Measurements from ENCODE around the gene VEGFD. TPM values are rescaled to one million over a fixed set of nuclear protein-coding genes. Genes with fewer than 3 reads are reported as not detected.
A peak's percentile ranks its signal among the peaks of the same experiment; 100 is the strongest.

Gene VEGFD
- total and polyA plus RNA-seq, 9 of the 15 experiments (the other 6 are each of a cell fraction or from before 2014, with no cell fraction given): 0.03 TPM; not detected in 8

DNA sequence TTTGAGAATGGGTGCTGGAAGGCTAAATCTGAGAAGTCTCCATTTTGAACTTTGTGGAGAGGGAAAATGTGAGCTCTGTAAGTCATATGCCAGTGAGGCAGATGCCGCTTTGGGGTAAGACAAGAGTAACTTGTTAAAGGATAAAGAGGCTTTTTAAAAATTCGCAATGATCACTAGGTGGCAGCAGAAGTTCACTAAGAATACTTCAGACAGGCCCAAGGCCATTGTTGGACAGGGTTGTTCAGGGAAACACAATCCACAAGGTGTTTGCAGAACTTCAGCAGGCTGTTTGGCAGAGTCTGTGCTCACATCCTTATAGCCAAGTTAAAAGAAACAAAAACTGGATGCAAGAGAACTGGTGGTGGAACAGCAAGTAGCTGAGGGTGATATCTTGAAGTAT, 35.2 kb downstream of the VEGFD start:
- Histone ChIP-seq H3K4me3 (no peak overlapping the region), H3K36me3 (ENCODE audit: control insufficient read depth, insufficient read depth, low read length) (no peaks in the 10 kb centered on the region), H2AFZ (ENCODE audit: low read depth, low read length) (no peak overlapping the region), H3K9me1 (ENCODE audit: control insufficient read depth, insufficient read depth, low read length) (no peaks in the 10 kb centered on the region), H3K27me3 (ENCODE audit: control insufficient read depth in 2 of 2, insufficient read depth in 2 of 2, low read length in 2 of 2) (peaks cover 0 to 2% of the 10 kb centered on the region in 2 experiments; a peak in 2 of 5 replicates), H4K20me1 (replicated peaks; ENCODE audit: control insufficient read depth, insufficient read depth, low read length) (no peaks in the 10 kb centered on the region), H3K9ac (ENCODE audit: insufficient read depth in 1 of 2, low read depth in 2 of 2, low read length in 2 of 2) (no peak overlapping the region), H3K79me2 (ENCODE audit: control insufficient read depth, insufficient read depth, low read length) (no peaks in the 10 kb centered on the region), H3K27ac (ENCODE audit: extremely low read depth, low read depth, low read length) (no peak overlapping the region), H3K4me1 (replicated peaks in 1 of 2; ENCODE audit: control insufficient read depth in 2 of 2, insufficient read depth in 2 of 2, low read length in 2 of 2) (no peaks in the 10 kb centered on the region), H3K9me3 (replicated peaks; ENCODE audit: control insufficient read depth, insufficient read depth, low read depth, low read length) (no peaks in the 10 kb centered on the region), H3K4me2 (ENCODE audit: insufficient read depth, low read length) (no peak overlapping the region)
- CTCF ChIA-PET (ENCODE audit: low intra/inter-chr PET ratio): interaction anchor here (0.8 to 2.0 kb wide), 2 partner anchors 117 to 119 kb away, joined by 3 to 18 read pairs; no protein-coding TSS in a partner anchor
- BruUV-seq (replicated peaks): no TSS peak
- peak; percentile 92 for ATAC-seq
- DNase-seq (ENCODE audit: extremely low read depth in 1 of 4, low spot score in 3 of 4): peak; percentile 13 to 69 (median 22)
- intact Hi-C loops (cut with micrococcal nuclease) (loop anchor here (1.0 to 10.0 kb wide), 3 partner anchors 119 to 306 kb away; no protein-coding TSS in a partner anchor), in situ Hi-C loops (cut with MboI) (loop anchor here (10.0 to 25.0 kb wide), 2 partner anchors 113 to 216 kb away; no protein-coding TSS in a partner anchor)
- POLR2A ChIA-PET: interaction anchor here (1.0 kb wide), 1 partner anchor 119 kb away, joined by 3 read pairs; no protein-coding TSS in a partner anchor
- WGBS (ENCODE audit: insufficient coverage, low coverage, missing lambda C conversion rate): 17% methylated on average over 2 of the region's 2 CpGs
- peak; percentile 90 for FAIRE-seq
- TF ChIP-seq, protein P1, sequence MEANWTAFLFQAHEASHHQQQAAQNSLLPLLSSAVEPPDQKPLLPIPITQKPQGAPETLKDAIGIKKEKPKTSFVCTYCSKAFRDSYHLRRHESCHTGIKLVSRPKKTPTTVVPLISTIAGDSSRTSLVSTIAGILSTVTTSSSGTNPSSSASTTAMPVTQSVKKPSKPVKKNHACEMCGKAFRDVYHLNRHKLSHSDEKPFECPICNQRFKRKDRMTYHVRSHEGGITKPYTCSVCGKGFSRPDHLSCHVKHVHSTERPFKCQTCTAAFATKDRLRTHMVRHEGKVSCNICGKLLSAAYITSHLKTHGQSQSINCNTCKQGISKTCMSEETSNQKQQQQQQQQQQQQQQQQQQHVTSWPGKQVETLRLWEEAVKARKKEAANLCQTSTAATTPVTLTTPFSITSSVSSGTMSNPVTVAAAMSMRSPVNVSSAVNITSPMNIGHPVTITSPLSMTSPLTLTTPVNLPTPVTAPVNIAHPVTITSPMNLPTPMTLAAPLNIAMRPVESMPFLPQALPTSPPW (CRISPR knock-in tag; IDR thresholded peaks at IDR 0.05): no peak
- TF ChIP-seq, protein P2, sequence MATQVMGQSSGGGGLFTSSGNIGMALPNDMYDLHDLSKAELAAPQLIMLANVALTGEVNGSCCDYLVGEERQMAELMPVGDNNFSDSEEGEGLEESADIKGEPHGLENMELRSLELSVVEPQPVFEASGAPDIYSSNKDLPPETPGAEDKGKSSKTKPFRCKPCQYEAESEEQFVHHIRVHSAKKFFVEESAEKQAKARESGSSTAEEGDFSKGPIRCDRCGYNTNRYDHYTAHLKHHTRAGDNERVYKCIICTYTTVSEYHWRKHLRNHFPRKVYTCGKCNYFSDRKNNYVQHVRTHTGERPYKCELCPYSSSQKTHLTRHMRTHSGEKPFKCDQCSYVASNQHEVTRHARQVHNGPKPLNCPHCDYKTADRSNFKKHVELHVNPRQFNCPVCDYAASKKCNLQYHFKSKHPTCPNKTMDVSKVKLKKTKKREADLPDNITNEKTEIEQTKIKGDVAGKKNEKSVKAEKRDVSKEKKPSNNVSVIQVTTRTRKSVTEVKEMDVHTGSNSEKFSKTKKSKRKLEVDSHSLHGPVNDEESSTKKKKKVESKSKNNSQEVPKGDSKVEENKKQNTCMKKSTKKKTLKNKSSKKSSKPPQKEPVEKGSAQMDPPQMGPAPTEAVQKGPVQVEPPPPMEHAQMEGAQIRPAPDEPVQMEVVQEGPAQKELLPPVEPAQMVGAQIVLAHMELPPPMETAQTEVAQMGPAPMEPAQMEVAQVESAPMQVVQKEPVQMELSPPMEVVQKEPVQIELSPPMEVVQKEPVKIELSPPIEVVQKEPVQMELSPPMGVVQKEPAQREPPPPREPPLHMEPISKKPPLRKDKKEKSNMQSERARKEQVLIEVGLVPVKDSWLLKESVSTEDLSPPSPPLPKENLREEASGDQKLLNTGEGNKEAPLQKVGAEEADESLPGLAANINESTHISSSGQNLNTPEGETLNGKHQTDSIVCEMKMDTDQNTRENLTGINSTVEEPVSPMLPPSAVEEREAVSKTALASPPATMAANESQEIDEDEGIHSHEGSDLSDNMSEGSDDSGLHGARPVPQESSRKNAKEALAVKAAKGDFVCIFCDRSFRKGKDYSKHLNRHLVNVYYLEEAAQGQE (IDR thresholded peaks at IDR 0.05; ENCODE audit: borderline replicate concordance): peak; percentile 52
- TF ChIP-seq, protein P2 (CRISPR knock-in tag; IDR thresholded peaks at IDR 0.05; ENCODE audit: low read depth): no peak
- TF ChIP-seq CSDE1 (IDR thresholded peaks at IDR 0.05): no peak
- TF ChIP-seq, protein P3, sequence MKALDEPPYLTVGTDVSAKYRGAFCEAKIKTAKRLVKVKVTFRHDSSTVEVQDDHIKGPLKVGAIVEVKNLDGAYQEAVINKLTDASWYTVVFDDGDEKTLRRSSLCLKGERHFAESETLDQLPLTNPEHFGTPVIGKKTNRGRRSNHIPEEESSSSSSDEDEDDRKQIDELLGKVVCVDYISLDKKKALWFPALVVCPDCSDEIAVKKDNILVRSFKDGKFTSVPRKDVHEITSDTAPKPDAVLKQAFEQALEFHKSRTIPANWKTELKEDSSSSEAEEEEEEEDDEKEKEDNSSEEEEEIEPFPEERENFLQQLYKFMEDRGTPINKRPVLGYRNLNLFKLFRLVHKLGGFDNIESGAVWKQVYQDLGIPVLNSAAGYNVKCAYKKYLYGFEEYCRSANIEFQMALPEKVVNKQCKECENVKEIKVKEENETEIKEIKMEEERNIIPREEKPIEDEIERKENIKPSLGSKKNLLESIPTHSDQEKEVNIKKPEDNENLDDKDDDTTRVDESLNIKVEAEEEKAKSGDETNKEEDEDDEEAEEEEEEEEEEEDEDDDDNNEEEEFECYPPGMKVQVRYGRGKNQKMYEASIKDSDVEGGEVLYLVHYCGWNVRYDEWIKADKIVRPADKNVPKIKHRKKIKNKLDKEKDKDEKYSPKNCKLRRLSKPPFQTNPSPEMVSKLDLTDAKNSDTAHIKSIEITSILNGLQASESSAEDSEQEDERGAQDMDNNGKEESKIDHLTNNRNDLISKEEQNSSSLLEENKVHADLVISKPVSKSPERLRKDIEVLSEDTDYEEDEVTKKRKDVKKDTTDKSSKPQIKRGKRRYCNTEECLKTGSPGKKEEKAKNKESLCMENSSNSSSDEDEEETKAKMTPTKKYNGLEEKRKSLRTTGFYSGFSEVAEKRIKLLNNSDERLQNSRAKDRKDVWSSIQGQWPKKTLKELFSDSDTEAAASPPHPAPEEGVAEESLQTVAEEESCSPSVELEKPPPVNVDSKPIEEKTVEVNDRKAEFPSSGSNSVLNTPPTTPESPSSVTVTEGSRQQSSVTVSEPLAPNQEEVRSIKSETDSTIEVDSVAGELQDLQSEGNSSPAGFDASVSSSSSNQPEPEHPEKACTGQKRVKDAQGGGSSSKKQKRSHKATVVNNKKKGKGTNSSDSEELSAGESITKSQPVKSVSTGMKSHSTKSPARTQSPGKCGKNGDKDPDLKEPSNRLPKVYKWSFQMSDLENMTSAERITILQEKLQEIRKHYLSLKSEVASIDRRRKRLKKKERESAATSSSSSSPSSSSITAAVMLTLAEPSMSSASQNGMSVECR (CRISPR knock-in tag; IDR thresholded peaks at IDR 0.05): no peak
- TF ChIP-seq RAD21 (CRISPR knock-in tag; conservative IDR thresholded peaks at IDR 0.05 in 1 of 2, IDR thresholded peaks at IDR 0.05 in 1 of 2): peak; percentile 65 to 78
- TF ChIP-seq SMC3 (conservative IDR thresholded peaks at IDR 0.05; ENCODE audit: insufficient read depth, low read depth, low read length): 0 out of 2 replicates have a peak, but pooled peaks have one; percentile 48
